Amniotic epithelial cell (primary cell): ENCODE measurements around the gene MBLAC1.
A peak's percentile ranks its signal among the peaks of the same experiment; 100 is the strongest.

Experiments
- DNase-seq: peaks from one replicate; pipeline ENCODE4 v3.0.0-alpha.2; 2010; ENCODE audit warnings: low read depth

MBLAC1 gene

DNA sequence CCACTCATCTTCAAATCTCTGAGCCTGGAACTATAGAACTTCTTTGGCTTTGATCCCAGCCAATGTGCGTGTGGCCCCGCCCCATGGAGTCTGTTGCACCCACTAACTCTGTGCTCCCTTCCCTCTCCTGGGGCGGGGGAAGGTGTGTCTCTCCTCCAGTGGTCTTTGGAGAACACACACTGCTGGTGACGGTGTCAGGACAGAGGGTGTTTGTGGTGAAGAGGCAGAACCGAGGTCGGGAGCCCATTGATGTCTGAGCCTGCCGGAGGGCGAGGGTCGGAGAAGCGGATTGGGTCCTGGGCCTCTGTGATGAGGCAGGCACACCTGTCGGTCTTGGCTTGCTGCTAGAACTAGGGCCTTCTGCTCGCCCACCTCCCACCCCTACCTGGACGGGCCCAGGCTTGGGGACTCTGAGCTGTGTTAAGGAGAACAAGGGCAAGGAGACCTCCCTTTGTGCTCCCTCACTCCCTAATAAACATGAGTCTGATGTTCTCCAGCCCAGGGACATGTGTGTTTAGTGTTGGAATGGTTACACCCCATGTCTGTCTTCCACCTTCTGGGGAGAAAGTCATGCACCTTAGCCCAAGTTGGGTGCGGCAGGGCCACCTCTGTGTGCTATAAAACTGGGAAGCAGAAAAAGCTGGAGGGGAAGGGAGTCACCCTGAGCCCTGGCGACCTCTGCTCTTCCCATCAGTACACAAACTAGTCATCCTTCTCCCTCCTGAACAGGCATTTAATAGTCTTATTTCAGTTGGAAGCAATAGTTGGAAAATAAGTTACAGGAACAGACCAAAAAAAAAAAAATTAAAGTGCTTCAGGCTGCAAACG lies 27.2 kb downstream of the MBLAC1 start:
- no peak for DNase-seq

- DNase-seq: no peak
Observed at GRCh38 chr7:100154651-100155491, 28.1 kb downstream of the MBLAC1 start.

DNA sequence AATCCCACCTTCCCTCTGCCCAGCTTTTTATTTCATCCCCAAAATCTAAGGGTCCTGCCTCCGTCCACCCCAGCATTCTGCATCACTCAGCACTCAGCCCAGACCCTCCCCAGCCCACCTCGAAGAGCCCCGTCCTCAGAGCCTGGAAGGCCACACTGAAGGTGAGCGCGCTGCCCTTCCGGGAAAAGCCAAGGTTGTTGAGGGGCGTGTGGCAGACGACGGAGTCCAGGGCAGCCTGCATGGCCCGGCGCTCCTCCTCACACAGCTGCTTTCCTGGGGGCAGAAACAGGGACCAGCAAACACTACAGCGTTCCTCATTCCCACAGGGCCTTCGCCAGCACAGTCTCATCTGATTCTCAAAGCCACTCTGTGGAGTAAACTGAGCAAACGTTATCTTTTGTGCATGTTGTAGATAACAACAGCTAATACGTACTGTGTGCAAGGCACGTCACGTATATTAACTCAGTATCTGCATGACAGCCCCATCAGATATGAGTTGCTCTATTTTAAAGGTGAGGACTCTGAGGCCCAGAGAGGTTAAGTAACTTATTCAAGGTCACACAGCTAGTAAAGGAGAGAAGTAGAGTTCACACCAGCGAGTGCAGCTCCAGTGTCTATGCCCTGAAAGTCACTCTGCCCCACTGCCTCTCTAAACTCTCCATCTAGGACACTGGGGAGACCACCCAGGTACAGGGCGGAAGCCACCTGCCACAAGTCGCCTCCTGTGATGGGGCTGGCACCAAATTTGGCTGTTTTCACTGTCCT lies 29.0 kb downstream of the MBLAC1 start:
- DNase-seq: no peak

GRCh38 chr7:100156331-100157068 lies 29.7 kb downstream of the MBLAC1 start:
- no peak for DNase-seq

GRCh38 chr7:100157069-100157333 lies 30.2 kb downstream of the MBLAC1 start:
- no peak for DNase-seq

DNA sequence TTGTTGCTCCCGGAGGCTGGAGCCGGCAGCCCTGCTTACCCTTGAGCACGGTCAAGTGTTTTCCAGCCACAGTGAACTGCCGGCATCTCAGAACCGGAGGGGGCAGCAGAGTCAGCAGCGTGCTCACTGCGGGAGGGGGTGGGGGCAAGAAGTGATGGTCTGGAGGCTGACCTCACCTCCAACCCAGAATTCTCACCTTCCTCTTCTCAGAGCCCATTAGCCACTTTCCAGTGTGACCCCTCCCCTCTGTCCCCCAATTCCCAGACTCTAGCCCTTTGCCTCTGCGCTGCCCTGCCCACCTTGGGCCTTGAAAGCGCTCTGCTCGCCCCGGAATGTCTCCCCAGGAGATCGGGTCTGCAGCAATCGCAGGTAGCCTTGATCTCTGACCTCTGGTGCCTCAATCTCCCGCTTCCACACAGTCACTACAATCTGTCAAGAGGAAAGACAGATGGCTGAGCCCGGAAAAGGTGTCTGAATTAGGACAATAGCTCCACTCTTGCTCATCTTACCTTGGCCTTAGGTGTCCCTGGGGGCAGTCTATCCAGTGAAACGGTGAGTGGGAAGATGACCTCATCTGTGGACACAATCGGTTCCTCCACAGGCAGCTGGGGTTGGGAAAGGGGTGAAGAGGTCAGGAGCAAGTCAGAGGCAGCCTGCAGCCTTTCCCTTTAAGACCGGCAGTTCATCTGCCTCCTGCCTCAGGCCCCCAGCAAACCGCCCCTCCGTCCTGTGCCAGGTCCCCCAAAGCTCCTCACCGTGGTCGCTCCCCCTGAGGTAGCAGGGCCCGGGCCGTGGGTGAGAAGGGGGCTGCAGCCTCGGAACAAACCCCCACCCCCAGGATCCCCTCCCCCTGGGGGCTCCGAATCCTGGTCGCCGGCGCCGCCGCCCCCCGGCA lies 30.8 kb downstream of the MBLAC1 start:
- peak; percentile 92 for DNase-seq

- DNase-seq: peak; percentile 92
Observed at GRCh38 chr7:100158229-100159098, 31.7 kb downstream of the MBLAC1 start, which contains the start of gene TRAPPC14. Gene TRAPPC14 (minus strand): TSS chr7:100158723. CDS start chr7:100158499, 224 bp downstream.

DNA sequence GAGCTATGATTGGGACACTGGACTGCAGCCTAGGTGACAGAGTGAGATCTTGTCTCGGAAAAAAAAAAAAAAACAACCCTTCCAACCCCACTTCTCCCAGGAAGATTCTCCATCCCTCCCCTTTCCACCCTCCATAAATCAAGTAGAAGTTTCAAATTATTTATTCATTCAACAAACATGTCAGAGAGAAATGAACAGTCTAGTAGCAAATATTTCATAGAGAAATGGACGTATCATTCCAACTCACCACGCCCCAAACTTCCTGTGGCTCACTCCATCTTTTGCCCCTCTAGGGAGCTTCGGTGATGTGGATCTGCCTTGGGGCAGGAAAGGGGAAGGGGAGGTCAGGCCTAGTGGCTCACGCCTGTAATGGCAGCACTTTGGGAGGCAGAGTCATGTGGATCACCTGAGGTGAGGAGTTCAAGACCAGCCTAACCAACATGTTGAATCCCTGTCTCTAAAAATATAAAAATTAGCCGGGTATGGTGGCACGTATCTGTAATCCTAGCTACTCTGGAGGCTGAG lies 32.4 kb downstream of the MBLAC1 start:
- no peak for DNase-seq

DNA sequence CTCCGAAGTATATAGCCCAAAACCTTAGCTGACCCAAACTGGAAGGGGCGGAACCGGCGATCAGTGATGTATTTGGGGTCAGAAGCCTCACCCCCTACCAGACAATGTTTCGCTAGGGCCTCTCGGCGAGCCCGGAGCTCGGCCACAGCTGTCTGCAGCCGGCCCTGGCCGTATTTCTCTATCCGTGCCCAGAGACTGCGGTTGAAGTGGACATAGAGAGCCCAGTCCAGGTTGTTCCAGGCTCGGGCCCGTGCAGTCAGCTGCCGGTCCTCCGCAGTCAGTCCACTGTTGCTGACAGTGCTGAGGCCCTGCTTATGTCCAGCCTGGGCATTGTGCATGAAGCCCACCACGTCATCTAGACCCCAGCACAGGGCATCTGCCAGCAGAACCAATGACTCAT lies 33.3 kb downstream of the MBLAC1 start:
- DNase-seq: no peak

DNA sequence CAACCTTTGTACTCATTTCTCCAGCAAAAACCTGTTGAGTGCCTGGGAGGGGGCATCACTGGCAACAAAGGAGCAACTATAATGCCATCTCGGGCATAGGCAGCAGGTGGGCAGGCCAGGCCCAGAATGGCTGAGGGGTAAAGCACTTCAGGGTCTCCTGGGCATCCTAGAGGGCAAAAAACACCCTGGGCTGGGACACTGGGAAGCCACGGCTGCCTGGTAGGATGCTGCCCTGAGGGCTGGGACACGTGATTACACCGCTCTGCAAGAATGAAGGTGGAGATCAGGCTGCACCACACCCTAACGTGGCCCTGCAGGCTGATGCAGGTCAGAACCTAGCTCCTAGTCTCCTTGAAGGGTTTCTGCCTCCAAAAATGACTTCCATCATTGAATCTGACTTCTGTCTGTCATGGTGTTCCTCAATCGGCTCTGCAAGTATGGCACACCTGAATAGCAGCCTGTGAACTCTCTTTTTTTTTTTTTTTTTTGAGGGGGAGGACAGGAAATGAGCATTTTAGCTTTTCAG lies 36.3 kb downstream of the MBLAC1 start:
- DNase-seq: no peak

DNA sequence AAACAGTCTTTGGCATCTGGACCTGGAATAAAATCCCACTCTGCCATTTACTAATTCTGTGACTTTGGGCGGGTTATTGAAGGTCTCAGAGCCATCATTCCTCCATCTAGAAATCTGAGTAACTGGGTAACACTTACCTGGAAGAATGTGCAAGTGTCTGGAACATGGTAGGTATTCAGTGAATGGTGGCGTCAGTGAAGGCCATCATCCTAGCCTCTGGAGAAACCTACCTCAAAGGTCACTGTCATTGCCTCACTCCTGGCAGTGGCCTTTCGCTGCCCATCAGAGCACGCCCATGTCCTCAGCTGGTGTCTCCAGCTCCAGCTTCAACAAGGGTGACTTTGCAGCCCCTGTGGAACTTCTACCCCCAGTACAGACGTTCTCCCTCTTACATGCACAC lies 37.1 kb downstream of the MBLAC1 start:
- DNase-seq: no peak

- no peak for DNase-seq
Observed at GRCh38 chr7:100166317-100166940, 39.7 kb downstream of the MBLAC1 start.

DNA sequence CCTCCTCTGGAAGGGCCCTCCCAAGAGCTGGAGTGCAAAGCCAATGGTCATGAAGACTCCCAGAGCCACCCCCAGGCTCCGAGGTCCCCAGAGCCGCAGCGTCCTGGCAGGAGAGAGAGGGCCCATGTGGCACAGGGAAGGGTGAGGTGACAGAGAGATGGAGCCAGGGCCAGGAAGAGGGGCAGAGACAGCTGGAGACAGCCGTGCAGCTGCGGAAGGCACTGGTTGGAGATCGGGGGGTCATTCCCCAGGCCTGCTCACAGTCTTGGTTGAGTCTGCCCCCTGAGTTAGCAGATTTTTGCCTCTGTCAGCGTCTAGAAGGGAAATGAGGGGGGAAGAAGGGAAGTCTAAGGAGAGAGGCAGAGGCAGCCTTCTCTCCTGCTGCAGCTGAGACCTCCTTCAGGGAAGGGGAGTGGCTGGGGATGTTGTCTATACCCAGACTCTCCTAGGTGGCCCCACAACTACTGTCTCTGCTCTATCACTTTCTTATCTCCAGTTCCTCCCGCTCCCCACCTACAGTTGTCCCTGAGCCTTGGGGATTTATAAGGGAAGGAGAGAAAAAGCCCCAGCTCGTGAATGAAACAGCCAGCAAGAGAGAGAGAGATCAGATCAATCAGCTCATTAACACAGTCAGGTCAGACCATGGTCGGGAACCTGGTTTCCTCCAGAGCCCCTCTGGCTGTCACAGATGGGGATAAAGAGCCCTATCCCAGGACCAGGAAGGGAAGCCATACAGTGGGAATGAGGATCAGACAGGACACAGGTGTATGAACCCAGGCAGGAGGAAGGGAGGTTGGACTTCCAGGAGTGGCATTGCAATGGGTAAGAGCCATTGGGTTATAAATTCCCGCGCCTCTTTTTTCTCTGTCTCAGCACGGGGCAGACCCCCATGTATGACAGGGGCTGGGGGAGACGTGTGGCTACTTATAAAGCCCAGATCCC lies 40.5 kb downstream of the MBLAC1 start:
- no peak for DNase-seq

DNA sequence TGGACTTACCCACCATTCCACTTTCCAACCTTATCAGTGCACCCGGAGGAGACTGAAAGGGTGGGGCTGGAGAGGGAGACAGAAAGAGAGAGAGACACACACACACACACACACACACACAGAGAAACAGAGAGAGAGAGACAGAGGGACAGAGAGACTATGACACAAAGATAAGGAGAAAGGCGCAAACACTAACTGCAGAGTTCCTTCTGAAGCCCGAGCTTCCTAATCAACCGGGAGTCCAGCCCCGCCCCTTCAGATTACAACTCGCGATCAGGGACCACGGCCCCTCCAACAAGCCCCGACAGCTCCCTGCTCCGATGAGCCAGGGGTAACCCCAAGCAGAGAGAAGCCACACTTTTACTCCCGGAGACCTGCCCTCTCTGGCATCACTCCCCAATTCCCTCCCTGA lies 41.2 kb downstream of the MBLAC1 start:
- no peak for DNase-seq

GRCh38 chr7:100169147-100169850 lies 42.5 kb downstream of the MBLAC1 start:
- DNase-seq: no peak

DNA sequence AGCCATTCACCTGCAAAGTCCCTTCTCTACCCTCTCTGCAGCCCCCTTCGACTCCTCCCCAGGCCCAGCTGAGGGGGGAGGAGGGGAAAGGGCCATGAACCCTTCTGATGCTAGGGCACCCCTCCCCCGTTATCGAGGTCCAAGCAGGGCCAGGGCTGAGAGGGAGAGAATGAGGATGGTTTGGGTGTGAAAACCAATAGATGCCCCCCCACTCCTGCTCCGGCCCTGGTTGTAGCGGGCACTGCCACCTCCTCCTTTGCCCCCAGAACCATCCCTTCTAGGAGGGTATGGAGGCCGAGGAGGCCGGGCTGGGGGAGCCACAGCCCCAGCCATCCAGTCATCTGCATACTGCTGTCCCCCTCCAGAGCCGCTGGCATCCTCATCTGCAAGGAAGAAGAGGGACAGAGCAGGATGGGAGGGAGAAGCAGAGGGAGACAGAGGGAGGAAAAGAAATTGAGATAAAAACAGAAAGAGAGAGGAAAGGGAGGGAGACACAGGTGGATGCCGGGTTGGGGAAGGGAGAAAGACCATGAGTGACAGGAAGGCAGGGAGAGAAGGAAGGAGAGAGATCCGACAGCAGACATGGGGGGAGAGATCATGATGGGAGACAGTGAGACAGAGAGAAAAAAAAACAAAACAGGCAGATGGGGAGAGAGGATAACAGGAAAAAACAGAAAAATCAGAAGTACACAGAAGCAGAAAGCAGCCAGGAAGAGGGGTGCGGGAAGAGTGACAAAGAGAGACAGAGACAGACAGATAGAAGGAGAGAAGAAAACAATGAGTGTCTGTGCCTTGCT lies 43.5 kb downstream of the MBLAC1 start:
- no peak for DNase-seq
